Naive thymus-derived CD4-positive, alpha-beta T cell (primary cell): ENCODE results near the gene EPB41L4A. TPM values are rescaled to one million over a fixed set of nuclear protein-coding genes. Genes with fewer than 3 reads are reported as not detected.

Experiments used
- ATAC-seq: fragments of 150-1000 bp; cut with Tn5 transposase; 2 replicates; pipeline ENCODE4 v1.10.0; 2021; ENCODE audit warnings: mild to moderate bottlenecking, moderate library complexity
- CTCF ChIA-PET: fragments of 350-600 bp; sonication (Branson Sonifier 250); formaldehyde crosslinking; loops from one replicate; lab custom pipeline; 2021; ENCODE audit warnings: antibody characterized with exemption; lab: Charles Lee
- POLR2A ChIA-PET: fragments of 350-600 bp; sonication (Branson Sonifier 250); formaldehyde crosslinking; loops from one replicate; lab custom pipeline; 2021; ENCODE audit warnings: antibody characterized with exemption, inconsistent platforms; lab: Charles Lee
- DNase-seq, 9 donors: peaks; one replicate each; pipeline versions ENCODE4 v3.0.0 to v3.0.0-alpha.2; 2020 to 2022; ENCODE audit warnings: mixed read lengths in 1 of 9
- H3K27ac ChIP-seq: one replicate; pipeline ENCODE4 v1.7.0; 2013; ENCODE audit warnings: mild to moderate bottlenecking, low read depth, low read length, moderate library complexity
- H3K27me3 ChIP-seq, 2 donors: one replicate each; pipeline ENCODE4 v1.7.0; 2013; ENCODE audit warnings: low read length in 2 of 2, mild to moderate bottlenecking in 2 of 2, moderate library complexity in 2 of 2; ENCODE audit not compliant: control insufficient read depth in 2 of 2, insufficient read depth in 2 of 2
- H3K36me3 ChIP-seq, 3 experiments: 1 replicate in 2 of 3; 2 replicates in 1 of 3; pipeline ENCODE4 v1.7.0; 2013; ENCODE audit warnings: low read length in 3 of 3, mild to moderate bottlenecking in 3 of 3, moderate library complexity in 1 of 3; ENCODE audit not compliant: insufficient read depth in 3 of 3, control insufficient read depth in 2 of 3
- H3K4me1 ChIP-seq, 2 donors: one replicate each; pipeline ENCODE4 v1.7.0; 2013; ENCODE audit warnings: low read length in 2 of 2, mild to moderate bottlenecking in 2 of 2, moderate library complexity in 1 of 2; ENCODE audit not compliant: control insufficient read depth in 2 of 2, insufficient read depth in 2 of 2
- H3K4me3 ChIP-seq: 2 replicates; pipeline ENCODE4 v1.7.0; 2013; ENCODE audit warnings: mild to moderate bottlenecking, low read length
- H3K9me3 ChIP-seq, 3 experiments: 1 replicate in 2 of 3; 2 replicates in 1 of 3; pipeline ENCODE4 v1.7.0; 2013; ENCODE audit warnings: low read length in 3 of 3; ENCODE audit not compliant: control insufficient read depth in 2 of 3
- H3K27ac Mint-ChIP-seq, 9 donors: one replicate each; pipeline ENCODE4 v1.8.0; 2020 to 2022; ENCODE audit warnings: mixed read lengths in 9 of 9, mild to moderate bottlenecking in 8 of 9, moderate library complexity in 5 of 9, inconsistent platforms in 2 of 9
- H3K27me3 Mint-ChIP-seq, 5 donors: one replicate each; pipeline ENCODE4 v1.8.0; 2021 to 2022; ENCODE audit warnings: mixed read lengths in 5 of 5, mild to moderate bottlenecking in 1 of 5
- H3K36me3 Mint-ChIP-seq, 5 donors: one replicate each; pipeline ENCODE4 v1.8.0; 2020 to 2022; ENCODE audit warnings: mixed read lengths in 5 of 5, mild to moderate bottlenecking in 3 of 5, inconsistent platforms in 1 of 5
- H3K4me1 Mint-ChIP-seq, 7 donors: one replicate each; pipeline ENCODE4 v1.8.0; 2020 to 2022; ENCODE audit warnings: mixed read lengths in 7 of 7, mild to moderate bottlenecking in 3 of 7, inconsistent platforms in 1 of 7
- H3K4me3 Mint-ChIP-seq, 10 donors: one replicate each; pipeline ENCODE4 v1.8.0; 2020 to 2022; ENCODE audit warnings: mild to moderate bottlenecking in 10 of 10, mixed read lengths in 10 of 10, moderate library complexity in 6 of 10, inconsistent platforms in 2 of 10
- H3K9me3 Mint-ChIP-seq, 11 donors: one replicate each; pipeline ENCODE4 v1.8.0; 2020 to 2022; ENCODE audit warnings: mixed read lengths in 11 of 11, mild to moderate bottlenecking in 4 of 11, inconsistent platforms in 1 of 11, moderate library complexity in 1 of 11
- intact Hi-C, 2 donors: fragments of 100-400 bp; cut with micrococcal nuclease; formaldehyde crosslinking; loops; one replicate each; pipeline ENCODE4 v1.15.1; 2023
- polyA plus RNA-seq, 2 donors: library from polyadenylated mRNA; unstranded; fragments of 300-500 nt; fragmentation: Illumina TruSeq; gene quantifications; one replicate each; pipeline ENCODE4 v1.2.3, GENCODE V29; 2021
- total RNA-seq, 6 experiments: library from RNA in 5 of 6; stranded (reverse) in 5 of 6; gene quantifications; 1 replicate in 5 of 6; 2 replicates in 1 of 6; pipeline ENCODE4 v1.2.3 and lab custom pipeline; 2021 to 2026

EPB41L4A gene
- total and polyA plus RNA-seq, 7 experiments from 2014 or later: 0.17 to 1.7 (median 0.96) TPM; not detected in 1

DNA sequence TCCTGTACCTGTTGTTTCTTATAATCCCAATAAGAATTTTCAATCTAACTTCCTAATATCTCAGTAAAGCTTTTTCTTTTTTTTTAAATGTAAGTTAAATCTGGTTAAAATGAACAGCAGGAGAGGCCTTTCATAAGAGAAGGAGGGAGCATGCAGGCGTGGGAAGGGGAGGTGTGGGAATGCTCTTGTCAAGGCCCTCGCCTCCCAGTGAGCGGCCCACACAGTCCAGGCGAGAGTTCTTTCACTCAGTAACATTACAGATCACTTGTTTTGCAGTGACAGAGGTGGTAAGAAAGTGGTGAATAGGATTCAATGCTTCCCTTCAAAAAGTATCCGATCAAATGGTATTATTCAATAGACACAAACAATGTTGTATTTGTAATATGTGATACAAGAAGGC, 125.0 kb downstream of the EPB41L4A start:
- H3K4me3 ChIP-seq: no peak overlapping the region
- ATAC-seq: no peak
- H3K27me3 Mint-ChIP-seq: peaks cover 0 to 23% (median 4%) of the 10 kb centered on the region in 5 donors
- H3K27me3 ChIP-seq: no peaks in the 10 kb centered on the region
- no peak overlapping the region for H3K4me3 Mint-ChIP-seq
- peaks cover 0 to 10% (median 0%) of the 10 kb centered on the region in 5 donors for H3K36me3 Mint-ChIP-seq
- H3K9me3 Mint-ChIP-seq: peaks cover 8 to 19% (median 12%) of the 10 kb centered on the region in 11 donors
- no peak overlapping the region for H3K27ac Mint-ChIP-seq
- H3K4me1 ChIP-seq: no peaks in the 10 kb centered on the region
- no peak for DNase-seq
- intact Hi-C loops: no loop called here
- no peaks in the 10 kb centered on the region for H3K4me1 Mint-ChIP-seq
- no peaks in the 10 kb centered on the region for H3K36me3 ChIP-seq
- H3K27ac ChIP-seq: no peak overlapping the region
- ChIA-PET POLR2A (no interaction called here), CTCF (no interaction called here)
- H3K9me3 ChIP-seq: no peaks in the 10 kb centered on the region

DNA sequence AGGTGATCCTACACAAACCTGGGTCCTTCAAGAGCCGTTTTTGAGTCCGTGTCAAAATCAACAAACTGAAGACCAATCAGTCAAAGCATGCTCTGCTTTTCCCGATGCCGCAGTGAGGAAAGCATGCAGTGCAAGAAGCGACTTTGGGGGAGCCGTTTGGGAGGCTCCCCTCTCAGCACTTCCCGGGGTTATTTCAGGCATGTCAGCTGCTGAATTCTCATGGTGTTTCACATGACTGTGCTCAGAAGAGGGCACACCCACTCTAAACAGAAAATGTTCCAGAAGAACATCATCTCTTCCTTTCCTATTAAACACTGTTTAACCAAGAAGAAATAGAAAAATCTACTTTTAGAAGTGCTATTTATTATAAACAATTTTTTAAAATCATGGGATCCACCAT, 125.5 kb downstream of the EPB41L4A start:
- Mint-ChIP-seq H3K4me1 (no peaks in the 10 kb centered on the region), H3K4me3 (no peak overlapping the region), H3K36me3 (peaks cover 0 to 5% (median 0%) of the 10 kb centered on the region in 5 donors), H3K27me3 (peaks cover 0 to 23% (median 4%) of the 10 kb centered on the region in 5 donors), H3K27ac (no peak overlapping the region), H3K9me3 (peaks cover 3 to 14% (median 7%) of the 10 kb centered on the region in 11 donors)
- Histone ChIP-seq H3K27ac (no peak overlapping the region), H3K9me3 (no peaks in the 10 kb centered on the region), H3K4me3 (no peak overlapping the region), H3K27me3 (no peaks in the 10 kb centered on the region), H3K36me3 (no peaks in the 10 kb centered on the region), H3K4me1 (no peaks in the 10 kb centered on the region)
- DNase-seq: no peak
- ChIA-PET POLR2A (no interaction called here), CTCF (no interaction called here)
- intact Hi-C loops: no loop called here
- ATAC-seq: no peak

DNA sequence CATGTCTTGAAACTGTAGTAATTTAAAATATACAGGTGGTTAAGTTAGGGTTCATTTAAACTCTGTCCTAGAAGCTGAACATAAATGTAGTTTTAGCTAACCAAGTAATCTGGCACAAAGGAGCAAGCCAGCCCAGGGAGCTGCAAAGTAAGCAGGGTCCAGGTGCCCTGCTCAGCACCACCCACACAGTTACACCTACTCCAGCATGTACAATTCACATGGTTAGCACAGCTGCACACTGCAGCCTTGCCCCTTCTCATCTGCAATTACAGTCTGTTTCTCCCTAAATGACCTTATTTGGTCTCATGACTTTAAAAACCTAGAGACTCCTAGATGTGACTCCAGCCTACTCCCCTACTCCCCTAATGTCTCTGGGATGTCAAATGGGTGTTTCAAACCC, 128.4 kb downstream of the EPB41L4A start:
- no peak overlapping the region for H3K4me3 Mint-ChIP-seq
- intact Hi-C loops: no loop called here
- H3K27ac Mint-ChIP-seq: no peak overlapping the region
- Histone ChIP-seq H3K27me3 (no peaks in the 10 kb centered on the region), H3K36me3 (no peaks in the 10 kb centered on the region), H3K4me3 (no peak overlapping the region), H3K4me1 (no peaks in the 10 kb centered on the region), H3K9me3 (no peaks in the 10 kb centered on the region), H3K27ac (no peak overlapping the region)
- ChIA-PET CTCF (no interaction called here), POLR2A (no interaction called here)
- ATAC-seq (no peak), DNase-seq (no peak)
- peaks cover 0 to 23% (median 4%) of the 10 kb centered on the region in 5 donors for H3K27me3 Mint-ChIP-seq
- no peaks in the 10 kb centered on the region for H3K9me3 Mint-ChIP-seq
- H3K36me3 Mint-ChIP-seq: no peaks in the 10 kb centered on the region
- no peaks in the 10 kb centered on the region for H3K4me1 Mint-ChIP-seq

DNA sequence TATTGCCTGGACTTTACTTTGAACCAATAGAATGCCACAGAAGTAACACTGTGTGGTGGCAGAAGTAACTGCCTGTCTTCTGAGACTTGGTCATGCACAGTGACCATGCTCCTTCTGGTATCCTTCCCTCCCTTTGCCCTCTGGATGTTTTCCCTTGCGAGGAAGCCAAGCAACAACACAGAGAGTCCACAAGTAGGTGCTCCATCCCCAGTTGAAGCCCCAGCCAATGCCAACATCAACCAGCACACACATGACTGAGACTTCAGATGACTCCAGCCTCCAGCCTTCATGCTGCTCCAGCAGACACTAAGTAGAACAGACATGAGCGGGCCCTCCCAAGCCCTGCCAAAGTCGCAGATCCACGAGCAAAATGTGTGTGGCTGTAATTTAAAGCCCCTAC, 129.6 kb downstream of the EPB41L4A start:
- Mint-ChIP-seq H3K27me3 (peaks cover 0 to 22% (median 3%) of the 10 kb centered on the region in 5 donors), H3K9me3 (no peaks in the 10 kb centered on the region), H3K36me3 (no peaks in the 10 kb centered on the region), H3K4me1 (no peaks in the 10 kb centered on the region), H3K4me3 (no peak overlapping the region), H3K27ac (no peak overlapping the region)
- ATAC-seq (no peak), DNase-seq (no peak)
- ChIA-PET CTCF (no interaction called here), POLR2A (no interaction called here)
- no peaks in the 10 kb centered on the region for H3K9me3 ChIP-seq
- no peaks in the 10 kb centered on the region for H3K4me1 ChIP-seq
- intact Hi-C loops: no loop called here
- no peaks in the 10 kb centered on the region for H3K27me3 ChIP-seq
- no peak overlapping the region for H3K4me3 ChIP-seq
- no peak overlapping the region for H3K27ac ChIP-seq
- H3K36me3 ChIP-seq: no peaks in the 10 kb centered on the region

DNA sequence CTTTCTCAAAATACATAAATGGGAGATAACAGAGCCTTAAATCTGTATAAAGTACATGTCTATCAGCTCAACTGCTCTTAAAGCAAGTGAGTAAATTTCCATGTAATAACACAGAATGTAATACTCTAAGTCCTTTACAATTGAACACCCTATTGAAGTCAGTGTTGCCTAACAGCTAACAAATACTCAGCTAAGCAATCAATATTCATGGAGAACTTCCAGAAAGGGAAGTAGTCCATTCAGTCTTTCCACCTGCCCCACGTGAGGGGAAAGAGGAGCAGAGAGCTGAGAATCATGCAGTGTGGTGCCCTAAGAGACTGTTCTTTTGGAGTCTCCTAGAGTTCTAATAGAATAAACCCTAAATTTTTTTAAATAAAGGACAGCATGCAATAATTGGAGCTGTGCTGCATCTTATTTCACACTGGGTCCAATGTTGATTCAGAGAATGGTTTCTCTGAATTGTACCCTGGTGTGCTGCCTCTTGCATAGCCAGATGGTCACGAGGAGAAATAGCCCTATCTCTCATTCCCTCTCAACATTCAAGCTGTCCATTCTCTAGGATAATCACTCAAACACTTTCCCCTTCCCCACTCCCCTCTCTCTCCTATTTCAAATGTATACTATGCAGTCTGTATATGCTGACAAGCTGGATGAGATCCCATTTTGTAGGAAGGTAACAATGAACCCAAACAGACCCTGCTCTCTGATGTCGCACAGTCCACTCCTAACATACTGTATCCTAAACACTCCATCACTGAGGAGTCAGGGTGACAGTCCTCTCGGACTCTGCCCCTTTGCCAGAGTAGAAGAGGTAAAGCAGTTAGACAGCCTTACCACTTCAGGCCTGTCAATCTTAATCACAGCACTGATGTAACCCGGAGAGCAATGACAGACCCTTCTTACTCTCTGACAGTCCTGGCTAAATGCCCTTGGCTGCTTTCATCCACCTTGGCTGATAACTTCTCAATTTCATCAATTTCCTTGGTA, 134.8 kb downstream of the EPB41L4A start:
- no peak overlapping the region for H3K27ac Mint-ChIP-seq
- H3K9me3 Mint-ChIP-seq: no peaks in the 10 kb centered on the region
- intact Hi-C loops: no loop called here
- H3K4me3 Mint-ChIP-seq: no peak overlapping the region
- Histone ChIP-seq H3K27me3 (no peaks in the 10 kb centered on the region), H3K27ac (no peak overlapping the region), H3K36me3 (no peaks in the 10 kb centered on the region), H3K9me3 (no peaks in the 10 kb centered on the region), H3K4me3 (no peak overlapping the region), H3K4me1 (no peaks in the 10 kb centered on the region)
- no peaks in the 10 kb centered on the region for H3K36me3 Mint-ChIP-seq
- no peaks in the 10 kb centered on the region for H3K4me1 Mint-ChIP-seq
- ATAC-seq: no peak
- CTCF ChIA-PET: interaction anchor here (0.6 kb wide), 1 partner anchor 1655 kb away, joined by 3 read pairs; no protein-coding TSS in a partner anchor
- no peak for DNase-seq
- POLR2A ChIA-PET: no interaction called here
- H3K27me3 Mint-ChIP-seq: peaks cover 0 to 7% (median 4%) of the 10 kb centered on the region in 5 donors

DNA sequence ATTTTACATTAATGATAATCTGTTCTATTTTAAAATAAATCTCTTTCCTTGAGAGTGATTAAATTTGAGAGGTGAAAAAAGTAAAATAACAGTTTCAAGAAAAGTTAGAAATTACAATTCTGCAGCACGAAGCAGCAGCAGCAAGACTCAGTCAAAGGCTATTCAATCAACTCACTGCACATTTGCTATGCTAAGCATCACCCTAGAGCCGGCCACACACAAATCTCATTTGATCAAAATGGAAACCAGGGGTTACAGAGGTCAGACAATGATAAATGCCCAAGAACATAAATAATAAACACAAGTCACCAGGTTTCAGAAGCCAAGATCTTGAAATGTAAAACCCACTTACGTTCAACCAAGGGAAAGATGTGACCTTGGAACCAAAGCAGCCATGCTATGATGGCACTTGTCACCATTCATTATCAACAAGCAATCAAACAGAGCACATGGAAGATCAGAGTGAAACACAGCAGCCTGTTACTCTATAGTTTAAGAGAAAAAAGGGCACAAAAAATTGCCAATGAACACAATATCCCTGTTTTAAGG, 136.0 kb downstream of the EPB41L4A start:
- H3K27me3 ChIP-seq: no peaks in the 10 kb centered on the region
- no peak for ATAC-seq
- DNase-seq: no peak
- Mint-ChIP-seq H3K9me3 (no peaks in the 10 kb centered on the region), H3K27ac (no peak overlapping the region), H3K27me3 (peaks cover 0 to 7% (median 4%) of the 10 kb centered on the region in 5 donors), H3K4me1 (peaks cover 0 to 2% (median 0%) of the 10 kb centered on the region in 7 donors), H3K36me3 (no peaks in the 10 kb centered on the region), H3K4me3 (no peak overlapping the region)
- no peaks in the 10 kb centered on the region for H3K4me1 ChIP-seq
- no peaks in the 10 kb centered on the region for H3K9me3 ChIP-seq
- intact Hi-C loops: no loop called here
- ChIA-PET POLR2A (no interaction called here), CTCF (no interaction called here)
- H3K4me3 ChIP-seq: no peak overlapping the region
- no peak overlapping the region for H3K27ac ChIP-seq
- no peaks in the 10 kb centered on the region for H3K36me3 ChIP-seq
